ENCODE data around the gene SEMA3B.

The SEMA3B gene

DNA sequence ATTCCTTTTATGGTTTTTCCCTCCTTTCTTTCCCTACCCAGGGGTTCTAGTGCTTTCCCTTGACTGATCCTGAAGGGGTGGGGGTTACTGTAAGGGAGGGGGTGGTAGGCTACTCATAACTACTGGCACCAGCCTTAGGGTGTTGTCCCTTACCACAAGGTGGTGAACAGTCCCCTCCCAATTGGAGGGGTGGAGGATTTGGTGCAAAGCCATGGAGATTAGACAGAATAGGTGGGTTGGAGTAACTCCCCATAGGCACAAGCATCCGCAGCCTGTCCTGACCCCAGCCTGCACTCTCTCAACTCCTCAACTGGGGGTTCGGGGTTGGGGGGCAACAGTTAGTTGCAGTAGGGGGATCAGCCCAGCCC, 56.1 kb downstream of the SEMA3B start:
- FAIRE-seq (no peak), DNase-seq (ENCODE audit: insufficient read length, low spot score) (no peak)

DNA sequence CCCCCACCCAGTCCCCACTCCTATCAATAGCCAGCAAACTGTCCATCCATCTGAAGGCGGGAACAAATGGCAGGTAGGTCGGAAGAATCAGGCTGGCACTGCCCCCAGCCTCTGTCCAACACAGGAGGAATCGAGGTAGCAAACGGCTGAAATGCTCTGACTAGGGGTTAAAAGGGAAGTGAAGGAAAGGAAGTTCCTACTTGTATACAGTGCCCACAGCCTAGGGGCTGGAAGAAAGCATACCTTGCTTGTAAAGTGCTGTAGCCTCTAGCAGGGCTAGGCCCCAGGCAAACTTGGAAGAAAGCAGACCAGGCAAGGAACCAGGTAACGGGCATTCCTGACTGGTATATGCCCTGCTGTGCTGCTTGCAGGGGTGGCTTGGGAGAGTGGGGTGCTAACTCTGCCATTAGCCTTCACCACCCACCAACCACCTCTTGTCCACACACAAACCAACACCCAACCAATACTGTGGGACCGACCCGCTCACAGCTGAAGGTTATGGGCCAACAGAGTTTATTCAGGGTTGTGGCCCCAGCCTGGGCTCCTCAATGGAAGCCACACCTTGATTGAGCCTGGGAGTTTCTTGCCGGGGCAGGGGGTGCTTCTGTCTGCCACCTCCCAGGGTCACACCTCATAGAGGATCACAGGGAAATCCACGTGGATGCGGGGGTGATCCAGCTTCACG, 56.7 kb downstream of the SEMA3B start:
- FAIRE-seq (no peak), DNase-seq (ENCODE audit: insufficient read length, low spot score) (no peak)

DNA sequence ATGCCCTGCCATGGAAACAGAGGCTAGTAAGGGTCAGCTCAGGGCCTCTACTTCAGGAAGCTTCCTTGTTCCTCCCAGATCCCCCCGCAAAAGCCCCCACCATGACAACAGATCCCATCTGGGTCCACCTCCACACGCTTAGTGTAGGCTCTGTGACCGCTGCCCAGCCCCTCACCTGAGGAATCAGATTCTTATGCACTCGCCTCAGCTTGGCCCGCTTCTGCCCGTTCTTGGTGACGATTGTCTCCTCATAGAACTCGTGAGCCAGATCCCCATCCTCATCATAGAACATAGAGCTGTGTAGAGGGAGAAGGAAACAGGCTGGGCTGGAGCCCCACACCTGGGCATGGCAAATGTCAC, 57.2 kb downstream of the SEMA3B start:
- no peak for DNase-seq (ENCODE audit: insufficient read length, low spot score)
- FAIRE-seq, result no peak

DNA sequence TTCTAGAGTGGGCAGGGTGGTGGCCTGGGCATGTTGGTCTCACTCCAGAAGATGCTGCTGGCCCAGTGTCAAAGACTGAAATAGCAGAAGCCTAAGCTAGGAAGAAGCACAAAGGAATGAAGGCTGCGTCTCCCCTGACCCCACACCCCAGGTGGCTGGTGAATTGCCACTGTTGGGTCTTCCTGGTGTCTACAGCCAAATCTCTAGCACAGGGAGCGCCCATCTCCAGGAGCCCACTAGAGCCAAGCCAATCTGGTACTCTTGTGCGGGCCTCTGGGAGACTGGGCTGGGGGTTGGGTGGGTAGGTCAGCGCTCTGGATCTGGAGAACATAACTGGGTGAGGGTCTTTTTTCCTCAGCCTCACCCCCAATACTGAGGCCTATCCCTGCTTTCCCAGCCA, 58.2 kb downstream of the SEMA3B start:
- FAIRE-seq (peak; percentile 18), DNase-seq (ENCODE audit: insufficient read length, low spot score) (no peak)
